NK-92 treated with Interleukin-12 subunit alpha and Interleukin-12 subunit beta, amount 100 ng/mL, for 24 hours (cell line): ENCODE data around the gene FHOD3.

Experiments used
- DNase-seq: peaks from one replicate; lab custom pipeline; 2025; lab: John Stamatoyannopoulos, UW

Gene FHOD3

DNA sequence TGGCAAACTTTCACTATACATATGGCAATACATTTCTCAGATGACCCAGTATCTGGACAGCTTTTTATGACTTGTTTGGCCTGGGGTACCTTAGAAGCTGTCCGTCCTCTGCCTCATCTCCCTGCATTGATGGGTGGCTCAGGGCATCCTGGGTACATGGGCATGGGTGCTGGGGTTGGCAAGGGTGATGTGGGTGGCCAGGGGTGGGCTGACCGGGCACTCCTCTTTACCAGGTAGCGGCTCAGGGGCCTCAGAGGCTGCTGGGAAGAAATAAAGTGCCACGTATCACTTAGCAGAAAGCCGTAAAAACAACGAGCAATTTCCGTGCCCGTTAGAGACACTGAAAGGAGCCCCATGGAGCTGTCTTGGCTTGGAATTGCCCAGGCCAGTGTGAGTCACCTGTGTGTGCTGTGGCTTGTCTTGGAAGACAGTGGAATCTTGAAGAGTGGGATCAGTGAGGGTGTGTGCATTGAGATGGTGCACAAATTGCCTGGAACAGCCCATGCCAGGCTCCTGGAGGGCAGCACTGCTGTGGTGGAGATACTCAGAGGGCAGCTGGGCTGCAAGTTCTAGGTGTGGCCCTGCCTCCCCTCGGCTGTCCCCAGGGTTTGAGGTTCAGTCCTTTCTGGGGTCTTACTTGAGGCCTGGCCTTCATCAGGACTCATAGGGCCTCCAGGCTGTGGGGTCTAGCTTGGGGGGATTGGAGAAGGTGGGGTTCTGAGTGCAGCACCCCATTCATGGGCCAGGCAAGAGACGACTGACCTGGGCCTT is 88.8 kb downstream of the FHOD3 start:
- no peak for DNase-seq

DNA sequence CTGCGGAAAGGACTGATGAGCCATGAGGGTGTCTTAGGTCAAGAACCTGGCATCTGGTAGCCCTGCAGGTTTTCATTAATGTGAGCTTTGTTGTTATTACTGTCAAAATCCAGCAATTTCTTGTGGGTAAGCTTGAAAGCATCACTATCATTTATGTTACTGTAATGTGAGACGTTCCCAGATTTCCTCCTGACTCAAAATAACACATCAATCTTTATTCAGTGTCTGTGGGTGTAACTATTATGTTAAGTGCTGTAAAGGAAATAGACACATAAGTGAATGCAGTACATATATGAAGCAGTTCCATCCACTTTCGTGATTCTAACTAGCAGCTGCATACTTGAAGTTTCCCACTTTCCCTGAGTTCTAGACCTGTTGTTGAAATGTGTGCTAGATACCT is 89.8 kb downstream of the FHOD3 start:
- DNase-seq = no peak

DNA sequence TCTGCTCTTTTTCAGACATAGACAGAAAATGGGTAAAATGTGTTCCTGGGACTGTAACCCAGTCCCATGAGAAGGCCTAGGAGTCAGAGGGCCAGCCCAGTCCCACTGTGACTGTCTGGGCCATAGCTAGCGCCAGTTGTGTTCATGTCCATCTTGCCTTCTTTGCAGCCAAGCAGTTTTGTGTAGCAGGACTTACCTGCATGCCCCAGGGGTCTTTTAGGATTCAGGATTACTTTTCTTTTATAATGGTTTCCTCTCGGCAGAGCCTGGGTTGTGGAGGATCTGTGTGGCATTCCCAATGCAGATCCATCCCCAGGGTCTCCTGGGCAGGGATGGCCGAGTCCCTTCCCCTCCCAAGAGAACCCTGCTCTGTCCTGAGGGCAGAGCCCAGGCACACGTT is 90.8 kb downstream of the FHOD3 start:
- no peak for DNase-seq

DNA sequence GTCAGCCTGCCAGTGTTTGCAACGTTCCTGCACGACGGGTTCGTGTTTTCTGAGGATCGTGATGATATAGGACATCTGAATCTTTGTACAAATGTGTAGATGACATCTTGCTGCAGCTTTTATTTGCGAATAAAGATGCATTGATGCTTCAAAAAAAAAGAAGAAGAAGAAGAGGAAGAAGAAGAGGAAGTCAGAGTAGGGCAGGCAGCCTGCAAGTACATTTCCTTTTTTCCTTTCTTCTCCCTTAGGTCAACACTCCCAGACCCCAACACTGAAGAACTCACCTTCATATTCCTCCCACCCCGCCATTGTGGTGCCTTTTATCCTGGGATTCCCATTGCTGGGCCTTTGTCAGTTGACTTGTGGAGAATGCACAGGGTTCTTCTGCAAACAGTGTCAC is 91.5 kb downstream of the FHOD3 start:
- DNase-seq = no peak

DNA sequence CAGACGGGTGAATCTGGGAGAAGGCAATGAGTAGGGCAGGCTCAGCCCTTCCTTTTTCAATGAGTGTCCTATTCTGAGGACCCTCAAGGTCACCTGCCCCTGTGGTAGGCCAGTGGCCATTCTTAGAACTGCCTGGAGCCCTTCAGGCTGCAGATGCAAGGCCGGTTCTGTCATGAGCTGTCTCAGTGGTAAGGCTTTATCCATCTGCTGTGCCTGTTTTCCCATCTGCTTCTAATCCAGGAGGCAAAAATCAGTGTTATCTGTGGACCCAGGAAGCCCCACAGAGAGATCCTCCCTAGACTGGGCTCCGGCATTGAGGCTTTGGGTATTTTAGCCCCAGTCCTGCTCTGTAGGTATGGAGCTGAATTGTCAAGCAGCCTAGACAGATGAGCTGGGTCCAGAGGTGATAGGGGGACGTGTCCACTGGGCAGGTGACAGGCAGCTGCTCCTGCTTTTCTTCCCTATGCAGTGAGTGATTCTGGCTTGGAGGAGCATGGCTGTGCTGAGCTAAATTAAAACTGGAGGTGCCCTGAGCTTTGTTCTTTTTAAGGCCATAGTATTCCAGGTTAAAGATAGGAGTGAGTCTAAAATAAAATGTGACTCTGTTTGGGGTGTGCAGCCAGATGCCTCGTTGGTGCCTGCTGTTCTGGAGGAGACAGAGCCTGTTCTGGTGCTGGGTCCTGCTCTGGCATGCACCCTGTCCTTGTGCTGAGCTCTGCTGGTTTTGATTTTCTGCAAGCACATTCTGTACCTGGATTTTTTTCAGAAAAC is 92.5 kb downstream of the FHOD3 start:
- no peak for DNase-seq

DNA sequence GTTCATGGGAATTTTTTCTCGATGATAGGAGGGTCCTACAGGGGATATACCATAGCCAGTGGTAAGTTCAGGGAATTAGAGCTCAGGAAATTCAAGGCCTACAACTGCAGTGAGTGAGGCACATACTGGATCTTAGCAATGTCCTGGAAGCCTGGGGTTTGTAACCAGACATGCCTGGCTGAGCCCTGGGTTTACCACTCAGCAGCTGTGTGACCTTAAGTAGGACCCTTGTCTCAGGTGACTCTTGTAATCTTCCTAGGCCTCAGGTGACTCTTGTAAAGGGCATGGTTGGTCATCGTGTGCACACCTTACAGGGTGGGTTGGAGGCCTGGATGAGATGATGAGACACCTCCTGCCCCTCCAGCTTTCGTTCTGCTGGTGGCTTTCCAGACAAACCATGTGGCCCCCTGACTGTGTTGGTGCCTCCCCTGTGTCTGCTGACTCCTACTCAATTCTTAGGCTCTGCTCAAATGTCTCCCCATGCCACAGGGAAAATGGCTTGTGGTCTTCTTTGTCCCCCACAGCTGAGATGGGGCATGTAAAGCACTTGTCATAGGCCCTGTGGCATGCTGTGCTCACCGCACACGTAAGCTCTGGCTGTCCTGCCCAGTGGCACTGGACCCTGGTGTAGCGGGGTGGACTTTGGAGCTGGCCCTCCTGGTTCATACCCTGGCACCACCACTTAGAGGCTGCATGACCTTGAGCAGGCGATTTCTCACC is 94.1 kb downstream of the FHOD3 start:
- no peak for DNase-seq

DNA sequence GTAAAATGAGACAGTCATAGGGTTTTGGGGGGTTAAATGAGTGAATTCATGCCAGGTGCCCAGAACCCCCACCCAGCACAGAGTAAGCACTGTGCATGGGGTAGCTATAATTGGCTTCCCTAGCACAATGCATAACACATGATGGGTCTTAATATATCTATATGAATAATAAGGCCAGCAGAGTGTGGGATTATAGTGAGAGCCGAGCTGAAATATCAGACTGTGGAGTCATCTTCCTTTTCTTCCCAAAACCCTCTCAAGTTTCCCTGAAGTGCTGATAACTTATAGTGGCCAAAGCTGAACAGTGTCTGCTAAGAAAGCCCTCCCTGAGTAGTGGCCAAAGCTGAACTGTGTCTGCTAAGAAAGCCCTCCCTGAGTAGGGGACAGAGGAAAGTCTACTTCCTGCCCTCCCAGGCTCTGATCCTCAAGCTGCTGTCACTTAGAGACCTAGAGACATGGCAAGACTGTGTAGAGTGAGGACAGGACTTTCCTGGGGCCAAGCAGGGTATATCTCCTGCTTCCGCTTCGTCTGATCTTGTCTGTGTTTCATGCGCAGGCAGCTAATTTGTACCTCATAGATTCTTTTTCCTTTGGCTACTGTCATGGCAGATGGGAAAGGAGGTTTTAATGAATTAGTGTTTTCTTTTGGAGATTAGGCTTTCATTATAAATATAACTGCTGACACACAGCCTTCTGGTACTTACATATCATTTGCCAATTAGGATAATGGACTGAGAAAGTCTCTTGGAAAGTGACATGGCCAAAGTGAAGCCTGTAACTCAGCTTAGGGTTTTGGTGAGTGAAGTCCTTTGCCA is 94.9 kb downstream of the FHOD3 start:
- DNase-seq = no peak

DNA sequence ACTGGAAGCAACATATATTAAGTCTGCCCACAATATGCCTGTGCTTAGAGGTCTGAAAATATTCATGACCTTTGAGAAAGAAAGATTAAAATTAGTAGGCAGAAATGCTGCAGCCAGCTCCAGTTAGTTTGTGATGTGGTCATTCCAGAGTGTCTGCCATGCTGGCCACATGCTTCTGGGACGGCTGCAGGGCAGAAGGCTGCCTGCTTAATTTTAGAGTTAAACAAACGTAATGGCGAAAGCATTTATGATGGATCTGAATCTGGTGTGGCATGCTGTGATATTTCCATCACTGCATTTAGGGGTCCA is 95.4 kb downstream of the FHOD3 start:
- no peak for DNase-seq

DNA sequence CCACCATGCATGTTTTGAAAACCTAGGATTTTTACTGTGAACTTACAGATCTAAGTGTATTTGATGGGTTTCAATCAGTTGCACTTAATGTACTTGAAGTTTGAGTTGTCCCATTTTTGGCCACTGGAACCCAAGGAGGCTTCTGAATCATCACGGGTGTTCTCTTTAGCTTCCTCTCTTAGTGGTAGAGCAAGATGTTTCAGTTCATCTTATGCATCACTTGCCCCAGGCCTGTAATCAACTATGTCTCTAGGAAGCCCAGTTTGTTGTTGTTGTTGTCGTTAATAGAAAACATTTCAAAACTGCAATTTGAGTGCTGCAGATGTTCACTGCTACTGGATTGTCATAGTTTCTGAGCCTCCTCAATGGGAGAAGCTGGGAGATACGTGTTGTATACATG is 97.0 kb downstream of the FHOD3 start:
- DNase-seq = no peak

DNA sequence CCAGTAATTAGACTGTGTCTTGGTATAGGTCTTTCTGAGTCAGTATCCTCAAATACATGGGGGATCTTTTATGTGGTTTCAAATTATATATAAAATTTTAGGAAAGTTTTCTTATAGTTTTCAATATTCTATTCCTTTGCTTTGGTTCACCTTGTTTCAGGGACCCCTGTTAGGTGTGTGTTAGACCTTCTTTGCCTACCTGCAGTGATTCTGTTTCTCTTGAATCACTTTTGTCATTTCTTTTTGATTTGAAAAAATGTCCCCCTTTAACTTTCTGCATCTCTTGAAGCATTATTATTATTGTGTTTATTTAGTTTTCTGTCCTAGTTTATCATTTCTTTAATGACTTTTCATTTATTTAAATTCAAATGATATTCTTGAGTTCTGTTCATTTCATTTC is 98.7 kb downstream of the FHOD3 start:
- DNase-seq = no peak

DNA sequence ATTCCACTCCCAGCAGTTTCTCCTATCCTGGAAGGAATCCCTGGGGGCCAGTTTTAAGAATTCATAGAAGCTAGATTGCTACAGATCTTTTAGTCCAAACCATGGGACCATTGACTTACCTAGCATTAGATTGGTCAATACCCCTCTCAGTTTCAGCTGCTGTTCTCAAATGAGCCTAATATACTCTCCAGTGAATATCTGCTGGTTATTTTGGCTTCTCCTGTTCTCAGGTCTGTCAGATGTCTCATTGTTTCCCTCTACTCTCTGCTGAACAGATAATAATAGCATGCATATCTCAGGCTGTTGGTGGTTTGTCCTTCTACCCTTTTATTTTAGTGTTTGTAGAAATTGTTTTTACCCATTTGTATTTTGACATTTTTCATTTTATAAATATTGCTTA is 99.5 kb downstream of the FHOD3 start:
- no peak for DNase-seq

DNA sequence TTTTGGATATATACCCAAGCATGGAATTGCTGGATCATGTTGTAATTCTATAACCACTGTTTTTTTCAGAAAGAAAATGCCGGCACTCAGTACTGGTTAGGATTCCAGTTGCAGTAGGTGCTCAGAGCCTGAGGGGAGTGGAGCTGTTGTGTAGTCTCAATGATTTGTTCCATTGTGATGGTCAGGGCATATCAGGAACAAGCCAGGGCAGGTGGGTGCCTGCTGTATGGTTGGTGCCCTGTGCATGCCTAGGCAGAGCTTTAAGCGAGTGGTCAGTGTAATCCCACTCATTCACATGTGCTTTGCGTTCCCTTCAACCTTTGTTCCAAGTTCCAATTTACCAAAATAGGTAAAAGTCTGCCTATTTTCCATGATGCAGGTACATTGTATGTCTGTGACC is 100.9 kb downstream of the FHOD3 start:
- DNase-seq = no peak

DNA sequence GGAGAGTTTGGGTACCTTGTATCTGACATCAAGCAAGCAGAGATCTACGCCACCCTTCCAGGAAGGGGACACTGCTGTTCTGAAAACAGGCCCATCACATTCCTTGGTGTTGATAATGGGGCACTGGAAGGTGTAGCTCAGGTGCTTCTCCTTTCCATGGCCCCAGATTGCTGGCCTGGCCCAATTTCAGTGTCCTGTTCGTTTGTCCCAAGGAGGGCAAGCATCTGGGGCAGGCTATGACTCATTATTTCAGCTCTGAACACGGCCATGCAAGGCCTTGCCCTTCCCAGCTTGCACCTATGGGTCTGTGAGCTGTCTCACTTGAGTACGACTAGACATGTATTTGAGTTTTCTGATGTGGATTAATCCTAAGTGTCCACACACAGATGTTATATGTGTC is 101.5 kb downstream of the FHOD3 start:
- no peak for DNase-seq

DNA sequence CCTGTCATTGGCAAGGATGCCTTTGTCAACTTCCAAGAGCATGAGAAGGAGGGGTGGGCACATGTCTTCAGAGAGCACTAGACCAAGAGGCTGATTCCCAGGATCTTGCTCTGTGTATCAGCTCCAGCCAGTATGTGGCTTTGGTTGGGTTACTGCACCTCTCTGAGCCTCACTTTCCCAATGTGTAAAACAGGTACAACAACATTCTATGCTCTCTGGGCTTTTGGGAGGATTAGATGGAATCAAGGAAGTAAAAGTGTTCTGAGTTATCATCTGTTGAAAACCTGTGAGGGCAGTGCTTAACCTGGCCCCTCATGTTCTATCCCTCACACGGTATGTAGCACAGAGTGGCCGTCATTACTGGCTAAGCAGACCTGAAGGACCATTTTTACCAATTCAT is 103.9 kb downstream of the FHOD3 start:
- no peak for DNase-seq

DNA sequence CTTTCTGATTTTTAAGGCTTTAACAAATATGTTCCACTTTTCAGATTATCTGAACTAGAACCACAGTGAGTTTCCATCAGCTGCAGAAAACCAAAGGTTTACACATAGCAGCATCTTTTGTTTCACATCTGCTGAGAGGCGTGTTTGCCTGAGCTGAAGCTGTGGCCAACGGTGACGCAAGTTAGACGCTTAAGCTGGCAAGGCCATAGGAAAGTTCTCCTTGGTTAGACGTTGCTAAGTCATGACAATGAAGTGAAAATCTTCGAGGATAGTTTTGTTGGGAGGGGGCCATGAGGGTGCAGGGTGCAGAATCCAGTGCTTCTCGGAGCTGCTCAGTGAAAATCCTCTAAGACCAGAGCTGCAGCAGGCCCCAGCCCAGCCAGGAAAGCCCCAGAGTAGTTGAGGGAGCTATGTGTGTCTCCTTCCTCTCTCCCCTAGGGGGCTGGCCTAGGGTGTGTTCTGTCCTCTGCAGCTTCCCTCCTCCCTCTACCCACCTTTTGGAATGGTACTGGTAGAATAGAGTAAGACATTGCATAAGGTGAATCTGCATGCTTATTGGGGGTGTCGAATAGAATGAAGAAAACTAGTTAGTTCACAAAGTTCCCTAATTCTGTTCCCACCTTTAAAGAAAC is 105.4 kb downstream of the FHOD3 start:
- DNase-seq = no peak

DNA sequence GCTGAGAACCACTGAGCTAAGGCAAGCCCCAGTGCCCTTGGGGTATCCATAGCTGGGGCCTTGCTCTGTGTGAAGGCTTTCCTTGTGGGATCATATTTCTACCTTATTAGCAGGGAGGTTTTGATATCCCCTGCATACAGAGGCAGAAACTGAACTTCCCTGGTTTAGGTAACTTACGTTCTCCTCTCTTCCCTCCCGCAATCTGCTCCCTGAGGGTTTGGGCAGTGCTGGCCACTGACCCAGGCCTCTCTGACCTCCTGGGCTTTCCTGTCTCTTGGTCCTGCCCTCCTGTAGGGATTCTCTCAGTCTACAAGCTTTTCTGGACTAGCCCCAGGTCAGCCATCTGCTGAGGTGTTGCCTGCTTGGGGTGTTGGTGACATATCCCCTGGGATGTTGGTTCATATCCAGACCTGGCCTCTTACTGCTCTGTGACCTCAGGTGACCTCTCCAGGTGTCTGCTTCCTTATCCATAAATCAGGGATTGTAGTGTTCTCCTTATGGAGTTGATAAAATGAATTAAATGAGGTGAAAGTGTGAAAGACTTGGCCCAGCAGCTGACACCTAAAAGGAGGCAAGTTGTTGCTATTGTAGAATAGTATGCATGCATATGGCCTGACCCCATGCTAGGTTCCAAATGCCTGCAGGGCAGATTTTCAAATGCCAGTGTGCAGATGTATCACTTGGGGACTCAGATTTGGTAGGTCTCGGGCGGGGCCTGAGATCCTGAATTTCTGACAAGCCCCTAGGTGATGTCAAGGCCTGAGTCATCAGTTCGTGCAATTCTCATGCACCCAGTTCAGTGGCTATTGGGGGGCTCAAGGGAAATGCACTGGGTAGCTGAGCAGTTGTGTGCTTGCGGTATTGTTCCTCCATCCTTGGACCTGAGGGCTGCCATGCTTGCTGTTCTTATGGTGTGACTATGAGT is 106.6 kb downstream of the FHOD3 start:
- no peak for DNase-seq

DNA sequence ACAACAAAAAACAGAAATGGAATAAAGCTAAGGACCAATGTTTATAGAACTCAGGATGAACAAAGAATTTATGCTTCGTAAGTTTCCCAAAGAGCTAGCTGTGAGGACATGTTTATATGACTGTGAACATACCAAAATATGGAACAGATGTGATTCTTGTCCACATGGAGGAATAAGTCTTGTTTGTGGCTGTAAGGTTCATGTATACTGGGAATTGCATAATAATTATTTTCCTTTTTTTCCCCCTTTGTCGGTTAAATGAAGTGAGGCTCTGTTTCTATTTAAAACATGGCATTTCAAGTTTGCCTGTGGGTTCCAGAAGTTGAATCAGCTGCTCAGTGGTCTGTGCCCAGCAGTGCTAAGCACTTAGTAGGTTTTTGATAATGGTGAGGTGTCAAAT is 108.1 kb downstream of the FHOD3 start:
- DNase-seq = no peak

DNA sequence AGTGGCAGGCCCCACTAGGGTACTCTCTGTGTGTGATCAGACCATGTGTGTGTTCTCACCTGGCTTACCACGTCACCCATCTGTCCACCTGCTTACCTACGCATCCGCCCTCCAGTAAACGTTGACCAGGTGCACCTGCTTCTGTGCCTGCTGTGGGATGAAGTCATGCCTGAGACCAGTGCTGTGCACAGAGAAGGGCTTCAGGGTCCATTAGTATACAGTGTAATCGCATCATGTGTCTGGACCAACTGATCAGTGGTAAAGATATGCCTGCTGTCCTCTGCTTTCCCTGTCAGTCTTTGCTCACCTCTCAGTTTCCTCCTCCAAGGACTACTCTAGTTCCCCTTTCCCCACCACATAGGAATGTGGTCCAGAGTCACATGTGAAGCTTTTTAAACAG is 109.3 kb downstream of the FHOD3 start:
- no peak for DNase-seq

DNA sequence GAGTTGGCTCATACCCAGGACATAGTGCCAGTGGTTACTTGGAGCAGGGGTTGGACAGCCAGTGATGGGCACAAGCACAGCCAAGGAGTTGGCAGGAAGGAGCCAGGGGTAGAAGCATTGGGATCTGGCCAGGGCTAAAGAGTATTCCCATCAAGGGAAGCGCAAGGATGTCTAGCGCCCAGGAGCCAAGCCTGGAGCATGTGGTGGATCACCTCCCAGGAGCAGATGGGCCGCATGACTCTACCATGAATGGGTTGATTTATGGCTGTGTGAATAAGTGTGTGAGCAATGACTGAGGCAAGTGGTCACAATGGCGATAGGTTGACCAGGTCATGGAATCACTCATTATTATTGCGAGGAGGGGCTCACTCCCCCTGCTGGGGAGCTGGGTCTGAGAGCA is 111.1 kb downstream of the FHOD3 start:
- no peak for DNase-seq

DNA sequence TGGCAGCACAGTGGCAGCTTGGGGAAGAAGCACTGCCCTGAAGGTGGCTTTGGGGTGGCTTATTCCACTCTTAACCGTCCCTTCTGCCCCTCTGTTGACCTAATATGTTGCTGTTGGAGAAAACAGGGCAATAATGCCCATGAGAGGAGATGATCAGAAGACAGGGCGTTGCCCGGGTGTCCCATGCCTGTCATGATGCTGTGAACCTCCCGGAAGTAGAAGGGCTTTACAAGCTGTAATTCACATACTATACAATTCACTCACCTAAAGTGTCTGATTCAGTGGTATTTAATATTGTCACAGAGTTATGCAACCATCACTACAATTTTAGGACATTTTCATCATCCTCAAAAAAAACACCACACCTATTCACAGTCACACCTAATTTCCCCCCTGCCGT is 112.3 kb downstream of the FHOD3 start:
- no peak for DNase-seq

DNA sequence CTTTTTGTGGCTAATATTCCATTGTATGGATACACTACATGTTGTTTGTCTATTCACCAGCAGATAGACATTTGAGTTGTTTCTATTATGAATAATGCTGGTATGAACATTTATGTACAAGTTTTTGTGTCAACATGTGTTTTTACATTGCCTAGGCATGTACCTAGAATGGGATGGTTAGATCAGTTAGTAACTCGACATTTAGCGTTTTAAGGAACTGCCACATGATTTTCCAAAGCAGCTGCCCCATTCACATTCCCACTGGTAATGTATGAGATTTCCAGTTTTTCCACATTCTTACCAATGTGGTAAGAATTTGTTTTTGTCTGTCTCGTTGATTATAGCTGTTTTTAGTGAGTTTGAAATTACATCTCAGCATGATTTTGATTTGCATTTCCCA is 112.8 kb downstream of the FHOD3 start:
- DNase-seq = no peak
